ENCODE data around the gene ATP11A.

Gene ATP11A

GRCh38 chr13:112726016-112726767 is 36.4 kb downstream of the ATP11A start:
- DNase-seq, result no peak

- DNase-seq, result no peak
These were observed 37.7 kb downstream of the ATP11A start for GRCh38 chr13:112727581-112727980.

- DNase-seq, result no peak
These were observed 38.7 kb downstream of the ATP11A start for GRCh38 chr13:112728375-112729126.

GRCh38 chr13:112729408-112729807 is 39.6 kb downstream of the ATP11A start:
- no peak for DNase-seq

- no peak for DNase-seq
These were observed 40.4 kb downstream of the ATP11A start for GRCh38 chr13:112730157-112730671.

- DNase-seq, result no peak
These were observed 42.1 kb downstream of the ATP11A start for GRCh38 chr13:112731667-112732616.

- DNase-seq, result no peak
These were observed 42.8 kb downstream of the ATP11A start for GRCh38 chr13:112732679-112733078.

GRCh38 chr13:112733112-112733511 is 43.3 kb downstream of the ATP11A start:
- DNase-seq, result no peak

- no peak for DNase-seq
These were observed 44.0 kb downstream of the ATP11A start for GRCh38 chr13:112733661-112734379.

- DNase-seq, result no peak
These were observed 45.1 kb downstream of the ATP11A start for GRCh38 chr13:112734696-112735547.

GRCh38 chr13:112735791-112736190 is 46.0 kb downstream of the ATP11A start:
- no peak for DNase-seq

- no peak for DNase-seq
These were observed 47.5 kb downstream of the ATP11A start for GRCh38 chr13:112737294-112737693.

- no peak for DNase-seq
These were observed 48.8 kb downstream of the ATP11A start for GRCh38 chr13:112738606-112739005.

GRCh38 chr13:112740502-112741131 is 50.8 kb downstream of the ATP11A start:
- no peak for DNase-seq

GRCh38 chr13:112741185-112741755 is 51.4 kb downstream of the ATP11A start:
- DNase-seq, result no peak

GRCh38 chr13:112741835-112742570 is 52.2 kb downstream of the ATP11A start:
- no peak for DNase-seq

- DNase-seq, result no peak
These were observed 52.7 kb downstream of the ATP11A start for GRCh38 chr13:112742583-112742982.

- no peak for DNase-seq
These were observed 53.8 kb downstream of the ATP11A start for GRCh38 chr13:112743451-112744167.

All from stimulated activated CD8-positive, alpha-beta memory T cell treated with anti-CD3 and anti-CD28 coated beads, Interleukin-4, amount 100 ng/mL, for 48 hours (primary cell).